Neutrophil (primary cell): Measurements from ENCODE around the gene HCRTR2.
"Not testable (repeated sequence)": the region's sequence is repeated elsewhere in the genome, so short reads cannot be mapped to it uniquely, and the experiment has no call there.

Experiments used
- H3K27ac ChIP-seq: fragments of 200-600 bp; sonication (generic); 2 replicates; pipeline ENCODE4 v1.5.1; 2016; ENCODE audit warnings: mild to moderate bottlenecking, moderate library complexity
- H3K27me3 ChIP-seq: fragments of 200-600 bp; sonication (generic); 2 replicates; pipeline ENCODE4 v1.6.0; 2016; ENCODE audit warnings: mild to moderate bottlenecking
- H3K36me3 ChIP-seq: fragments of 200-600 bp; sonication (generic); 2 replicates; pipeline ENCODE4 v1.5.1; 2017
- H3K4me1 ChIP-seq, 2 experiments: fragments of 200-600 bp in 1 of 2; sonication (generic) in 1 of 2; 1 replicate in 1 of 2; 2 replicates in 1 of 2; pipeline versions ENCODE4 v1.5.1 to v1.6.1; 2013 to 2016; ENCODE audit warnings: low read depth in 1 of 2, low read length in 1 of 2, mild to moderate bottlenecking in 1 of 2, moderate library complexity in 1 of 2; ENCODE audit not compliant: control insufficient read depth in 1 of 2, insufficient read depth in 1 of 2
- H3K4me3 ChIP-seq, 2 experiments: fragments of 200-600 bp in 1 of 2; sonication (generic) in 1 of 2; 1 replicate in 1 of 2; 2 replicates in 1 of 2; pipeline ENCODE4 v1.5.1; 2013 to 2016; ENCODE audit warnings: low read depth in 1 of 2, low read length in 1 of 2, mild to moderate bottlenecking in 1 of 2, moderate library complexity in 1 of 2
- H3K9me3 ChIP-seq: fragments of 200-600 bp; sonication (generic); 2 replicates; pipeline ENCODE4 v1.5.1; 2016
- CTCF ChIP-seq: fragments of 200-600 bp; sonication (generic); IDR thresholded peaks from 2 replicates; pipeline ENCODE4 v1.5.1; 2016; ENCODE audit warnings: antibody characterized with exemption

Gene HCRTR2

GRCh38 chr6:55141611-55142010 is 32.7 kb upstream of the HCRTR2 start:
- Histone ChIP-seq H3K4me1 (no peaks in the 10 kb centered on the region), H3K27ac (no peak overlapping the region), H3K27me3 (no peaks in the 10 kb centered on the region), H3K4me3 (no peak overlapping the region), H3K36me3 (no peaks in the 10 kb centered on the region), H3K9me3 (no peaks in the 10 kb centered on the region)
- no peak for TF ChIP-seq CTCF

GRCh38 chr6:55142610-55143009 is 31.7 kb upstream of the HCRTR2 start:
- Histone ChIP-seq H3K9me3 (no peaks in the 10 kb centered on the region), H3K36me3 (no peaks in the 10 kb centered on the region), H3K4me3 (no peak overlapping the region), H3K4me1 (no peaks in the 10 kb centered on the region), H3K27ac (no peak overlapping the region), H3K27me3 (no peaks in the 10 kb centered on the region)
- TF ChIP-seq CTCF, result no peak

GRCh38 chr6:55153284-55153683 is 21.0 kb upstream of the HCRTR2 start:
- Histone ChIP-seq H3K9me3 (no peaks in the 10 kb centered on the region), H3K36me3 (no peaks in the 10 kb centered on the region), H3K27ac (no peak overlapping the region), H3K4me3 (no peak overlapping the region), H3K27me3 (no peaks in the 10 kb centered on the region), H3K4me1 (no peaks in the 10 kb centered on the region)
- TF ChIP-seq CTCF, result no peak

GRCh38 chr6:55158784-55159183 is 15.5 kb upstream of the HCRTR2 start:
- H3K27ac ChIP-seq, H3K36me3 ChIP-seq, H3K4me3 ChIP-seq, H3K9me3 ChIP-seq, H3K27me3 ChIP-seq, H3K4me1 ChIP-seq: not testable (repeated sequence)

- Histone ChIP-seq H3K36me3 (no peaks in the 10 kb centered on the region), H3K4me1 (no peaks in the 10 kb centered on the region), H3K27me3 (peaks cover 1% of the 10 kb centered on the region), H3K9me3 (no peaks in the 10 kb centered on the region), H3K4me3 (no peak overlapping the region), H3K27ac (no peak overlapping the region)
- no peak for TF ChIP-seq CTCF
These were observed 6.5 kb upstream of the HCRTR2 start for GRCh38 chr6:55167860-55168259.

GRCh38 chr6:55175078-55176049 is 1.0 kb downstream of the HCRTR2 start:
- Histone ChIP-seq H3K4me1 (no peaks in the 10 kb centered on the region), H3K27me3 (peaks cover 37% of the 10 kb centered on the region), H3K27ac (no peak overlapping the region), H3K36me3 (no peaks in the 10 kb centered on the region), H3K9me3 (no peaks in the 10 kb centered on the region), H3K4me3 (no peak overlapping the region)
- no peak for TF ChIP-seq CTCF
